ENCODE measurements around the gene XPOT.

The XPOT gene

DNA sequence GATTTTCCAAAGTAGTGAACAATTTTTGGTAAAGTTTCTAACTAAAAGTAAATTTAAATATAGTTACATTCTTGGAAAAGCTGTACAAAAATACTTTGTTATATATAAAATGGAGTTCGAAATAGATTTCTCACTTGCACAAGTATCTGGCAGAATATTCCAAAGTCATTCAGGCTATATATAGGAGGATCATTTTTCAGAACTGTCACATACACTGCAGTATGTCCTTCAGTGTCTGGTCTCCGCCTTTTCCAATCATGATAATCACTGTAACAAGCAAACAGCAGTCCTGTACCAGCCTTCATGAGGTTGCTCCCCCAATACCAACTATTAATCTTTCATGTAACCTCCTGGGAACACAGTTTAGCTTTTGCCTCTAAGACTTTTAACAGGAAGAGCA, 66.3 kb downstream of the XPOT start:
- no peak for DNase-seq

DNA sequence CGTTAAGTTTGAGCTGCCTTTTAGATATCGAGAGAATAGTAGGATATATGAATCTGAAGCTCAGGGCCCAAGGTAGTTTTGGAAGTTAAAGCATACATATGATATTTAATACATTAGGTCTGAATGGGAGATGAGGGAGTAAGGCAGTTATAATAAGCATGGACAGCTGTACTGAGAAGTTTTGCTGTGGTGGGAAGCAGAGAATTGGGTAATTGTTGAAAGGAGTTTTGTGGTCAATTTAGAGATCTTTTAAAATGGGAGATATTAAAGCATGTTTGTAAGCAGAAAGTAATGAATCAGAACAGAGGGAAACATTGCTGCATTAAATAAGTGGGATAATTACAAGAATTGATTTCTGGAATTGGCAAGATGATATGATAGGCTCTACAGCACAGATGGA, 69.0 kb downstream of the XPOT start:
- no peak for DNase-seq

DNA sequence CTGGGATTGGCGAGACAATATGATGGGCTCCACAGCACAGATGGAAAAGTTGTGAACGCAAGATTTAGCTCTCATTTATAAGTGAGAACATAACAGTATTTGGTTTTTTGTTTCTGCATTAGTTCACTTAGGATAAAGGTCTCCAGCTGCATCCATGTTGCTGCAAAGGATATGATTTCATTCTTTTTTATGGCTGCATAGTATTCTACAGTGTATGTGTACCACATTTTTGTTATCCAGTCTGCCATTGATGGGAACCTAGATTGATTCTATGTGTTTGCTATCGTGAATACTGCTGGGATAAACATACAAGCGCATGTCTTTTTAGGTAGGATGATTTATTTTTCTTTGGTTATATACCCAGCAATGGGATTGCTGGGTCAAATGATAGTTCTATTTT, 71.3 kb downstream of the XPOT start:
- DNase-seq, result no peak

DNA sequence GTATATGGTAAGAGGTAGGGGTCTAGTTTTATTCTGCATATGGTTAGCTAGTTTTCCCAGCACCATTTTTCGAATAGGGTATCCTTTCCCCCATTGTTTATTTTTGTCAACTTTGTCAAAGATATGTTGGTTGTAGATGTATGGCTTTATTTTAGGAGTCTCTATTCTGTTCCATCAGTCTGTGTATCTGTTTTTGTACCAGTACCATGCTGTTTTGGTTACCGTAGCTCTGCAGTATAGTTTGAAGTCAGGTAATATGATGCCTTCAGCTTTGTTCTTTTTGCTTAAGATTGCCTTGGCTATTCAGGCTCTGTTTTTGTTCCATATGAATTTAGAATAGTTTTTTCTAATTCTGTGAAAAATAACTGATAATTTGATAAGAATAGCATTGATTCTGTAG, 72.7 kb downstream of the XPOT start:
- DNase-seq, result no peak

DNA sequence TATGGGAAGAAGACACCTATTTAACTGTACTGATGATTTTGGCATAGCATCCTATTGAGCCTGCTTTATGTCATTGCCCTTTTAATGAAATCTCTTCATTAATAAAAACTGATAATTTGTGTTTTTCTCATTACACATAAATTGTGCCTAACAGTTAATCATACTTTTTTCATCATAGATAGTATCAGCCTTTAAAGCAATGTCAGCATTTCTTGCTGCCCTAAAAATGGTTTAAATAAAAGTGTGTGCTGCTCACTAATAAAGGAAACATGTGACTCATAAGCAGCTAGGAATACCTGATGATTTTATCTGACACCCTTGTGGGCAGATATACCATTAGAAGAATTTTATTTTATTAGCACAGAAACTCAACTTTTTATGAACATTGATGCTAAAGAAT, 74.5 kb downstream of the XPOT start:
- DNase-seq, result no peak

DNA sequence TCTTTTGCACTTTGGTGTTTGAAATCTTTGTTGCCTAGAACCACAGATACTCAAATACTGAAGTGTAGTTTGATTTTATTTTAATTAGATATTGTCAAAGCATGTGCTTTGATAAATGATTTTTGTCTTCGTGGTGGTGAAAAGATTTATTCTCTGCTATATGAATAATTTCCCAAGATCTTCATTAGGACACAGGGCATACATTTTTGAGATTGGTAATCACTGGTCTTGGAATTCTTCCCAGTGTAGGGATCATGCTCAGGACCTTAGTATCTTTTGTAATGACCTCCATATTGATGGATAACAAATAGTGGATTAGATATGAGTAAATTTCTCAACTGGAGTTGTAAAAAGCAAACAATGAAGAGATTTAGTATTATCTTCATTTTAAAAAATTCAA, 76.0 kb downstream of the XPOT start:
- DNase-seq, result no peak

DNA sequence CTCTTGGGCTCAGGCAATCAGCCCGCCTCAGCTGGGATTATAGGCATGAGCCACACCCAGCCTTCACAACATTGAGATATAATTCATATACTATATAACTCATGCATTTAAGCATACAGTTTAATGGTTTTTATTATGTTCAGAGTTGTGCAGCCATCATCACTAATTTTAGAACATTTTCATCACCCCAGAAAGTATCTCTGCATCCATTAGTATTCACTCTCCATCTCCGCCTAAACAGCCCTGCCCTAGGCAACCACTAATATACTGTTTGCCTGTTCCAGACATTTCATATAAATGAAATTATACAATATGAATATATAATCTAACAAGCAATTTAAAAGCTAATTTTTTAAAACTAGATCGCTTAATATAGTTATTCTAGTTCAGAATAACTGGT, 82.5 kb downstream of the XPOT start:
- DNase-seq, result no peak

DNA sequence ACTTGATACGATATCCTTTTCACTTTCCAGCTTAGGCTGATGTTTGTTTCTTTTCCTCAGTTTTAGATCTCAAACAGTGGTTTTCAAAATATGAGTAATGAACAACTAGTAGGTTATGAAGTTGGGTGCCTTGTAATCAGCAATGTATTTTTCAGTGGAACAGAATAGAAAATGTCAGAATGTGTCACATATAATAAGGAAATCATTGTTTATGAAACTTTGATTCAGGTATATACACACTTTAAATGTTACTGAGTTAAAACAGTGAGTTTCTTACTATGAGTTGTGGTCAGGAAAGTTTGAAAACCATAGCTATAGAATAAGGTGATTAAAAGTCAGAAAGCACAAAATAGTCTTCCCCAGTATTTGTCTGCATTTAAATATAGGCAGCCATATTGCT, 87.5 kb downstream of the XPOT start:
- no peak for DNase-seq

DNA sequence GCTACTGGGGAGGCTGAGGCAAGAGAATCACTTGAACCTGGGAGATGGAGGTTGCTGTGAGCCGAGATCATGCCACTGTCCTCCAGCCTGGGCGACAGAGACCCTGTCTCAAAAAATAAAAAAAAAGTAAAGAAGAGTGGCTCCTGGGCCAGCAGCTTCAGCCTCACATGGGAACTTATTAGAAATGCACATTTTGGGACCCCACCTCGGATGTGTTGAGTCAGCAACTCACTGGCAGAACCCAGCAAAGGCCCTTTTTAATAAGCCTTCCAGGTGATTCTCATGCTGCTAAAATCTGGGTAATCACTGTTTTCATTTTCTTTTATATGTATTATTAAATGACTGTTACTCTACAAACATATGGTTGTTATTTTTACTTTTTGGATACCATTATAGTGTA, 89.3 kb downstream of the XPOT start:
- no peak for DNase-seq

DNA sequence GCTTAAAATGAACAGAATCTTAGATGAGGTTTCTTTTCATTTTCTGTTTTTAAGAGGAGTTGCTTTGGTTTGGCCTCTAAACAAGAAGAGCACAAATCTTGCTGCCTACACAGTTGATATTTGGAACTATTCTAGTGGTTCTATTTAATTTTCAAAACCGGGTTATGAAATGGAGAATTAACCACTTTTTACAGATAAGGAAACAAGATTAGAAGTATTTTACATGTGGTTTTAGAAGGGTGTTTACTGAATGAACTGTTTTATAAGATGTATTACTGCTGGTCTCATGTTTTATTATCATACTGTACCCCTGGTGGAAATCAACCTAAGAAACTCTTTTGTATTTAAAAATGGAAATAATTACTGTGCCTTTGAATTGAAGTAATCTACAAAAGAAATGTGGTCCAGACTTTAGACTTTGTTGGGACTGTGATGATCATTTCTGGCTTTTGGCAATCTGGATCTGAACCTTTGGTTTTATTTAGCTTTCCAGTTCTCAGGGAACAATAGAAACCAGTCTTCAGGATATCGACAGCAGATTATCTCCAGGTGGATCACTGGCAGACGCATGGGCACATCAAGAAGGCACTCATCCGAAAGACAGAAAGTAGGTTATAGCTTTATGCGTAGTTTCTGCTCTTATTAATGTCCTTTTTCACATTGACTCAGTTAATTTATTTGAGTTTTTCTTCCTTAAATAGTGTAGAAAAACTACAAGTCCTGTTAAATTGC, 91.0 kb downstream of the XPOT start:
- DNase-seq, result no peak

DNA sequence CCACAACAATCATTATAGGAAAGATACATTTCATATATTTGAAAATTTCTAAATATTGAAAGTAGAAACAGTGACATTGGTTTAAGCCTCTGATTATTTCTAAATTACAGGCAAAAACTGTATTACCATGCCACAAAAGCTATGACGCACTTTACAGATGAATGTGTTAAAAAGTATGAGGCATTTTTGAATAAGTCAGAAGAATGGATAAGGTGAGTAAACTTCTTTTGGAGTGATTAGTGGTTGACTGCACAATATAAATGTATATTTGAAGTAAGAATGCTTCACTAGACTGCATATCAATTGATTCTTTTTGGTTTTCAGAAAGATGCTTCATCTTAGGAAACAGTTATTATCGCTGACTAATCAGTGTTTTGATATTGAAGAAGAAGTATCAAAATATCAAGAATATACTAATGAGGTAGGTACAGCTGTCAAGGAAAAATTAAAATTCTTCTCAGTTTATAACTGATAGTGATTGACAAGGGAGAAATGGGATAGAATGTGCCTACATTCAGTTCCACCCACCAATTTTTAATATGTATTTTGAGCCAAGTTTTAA, 92.7 kb downstream of the XPOT start:
- DNase-seq, result no peak

DNA sequence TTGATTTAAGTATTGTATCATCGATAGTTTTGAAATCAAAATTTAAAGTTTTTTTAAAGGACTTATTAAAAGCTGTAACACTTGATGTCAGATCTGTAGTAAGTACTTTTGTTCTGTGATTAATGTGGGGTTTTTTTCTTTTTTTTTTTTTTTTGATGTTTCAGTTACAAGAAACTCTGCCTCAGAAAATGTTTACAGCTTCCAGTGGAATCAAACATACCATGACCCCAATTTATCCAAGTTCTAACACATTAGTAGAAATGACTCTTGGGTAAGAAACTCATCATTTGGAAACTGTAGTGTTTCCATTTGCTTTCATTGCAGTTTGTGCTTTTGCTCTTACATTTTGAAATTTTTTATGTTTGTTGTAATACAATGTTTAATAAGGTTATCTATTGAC, 93.3 kb downstream of the XPOT start:
- DNase-seq, result no peak

DNA sequence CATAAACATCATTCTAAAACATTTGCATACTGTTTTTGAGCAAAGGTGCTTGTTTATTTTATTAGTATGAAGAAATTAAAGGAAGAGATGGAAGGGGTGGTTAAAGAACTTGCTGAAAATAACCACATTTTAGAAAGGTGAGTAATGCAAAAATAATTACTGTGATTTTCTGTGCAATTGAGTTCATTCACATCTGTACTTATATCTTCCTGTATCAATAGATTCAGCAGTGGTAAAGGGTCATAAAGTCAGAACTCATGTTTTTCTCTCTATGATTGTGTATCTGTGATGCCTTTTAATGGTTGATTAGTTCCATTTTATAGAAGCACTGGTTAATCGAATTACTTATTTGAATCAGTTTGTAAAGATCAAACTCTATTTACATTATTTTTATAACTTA, 93.7 kb downstream of the XPOT start:
- DNase-seq, result no peak

DNA sequence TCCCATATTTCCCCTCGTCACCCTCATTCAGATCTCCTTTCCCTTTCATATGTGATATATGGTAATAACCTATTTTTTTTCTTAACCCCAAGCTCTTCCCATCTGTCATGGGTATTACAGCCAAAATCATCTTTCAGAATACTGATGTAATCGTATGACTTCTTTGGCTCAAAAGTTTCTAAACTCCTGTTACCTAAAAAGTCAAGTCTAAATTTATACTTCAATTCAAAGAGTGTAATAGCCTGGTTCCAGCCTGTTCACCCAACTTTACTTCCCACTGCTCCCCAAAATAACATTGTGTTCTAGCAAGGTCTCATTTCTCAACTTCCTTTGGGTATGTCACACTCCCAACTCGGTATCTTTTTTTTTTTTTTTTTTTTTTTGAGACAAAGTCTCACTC, 96.2 kb downstream of the XPOT start:
- DNase-seq, result no peak
